ENCODE results near the gene APP. TPM values are rescaled to one million over a fixed set of nuclear protein-coding genes. Genes with fewer than 3 reads are reported as not detected.

APP gene
- total RNA-seq, 4 donors from 2014 or later = 197 to 380 (median 296) TPM

DNA sequence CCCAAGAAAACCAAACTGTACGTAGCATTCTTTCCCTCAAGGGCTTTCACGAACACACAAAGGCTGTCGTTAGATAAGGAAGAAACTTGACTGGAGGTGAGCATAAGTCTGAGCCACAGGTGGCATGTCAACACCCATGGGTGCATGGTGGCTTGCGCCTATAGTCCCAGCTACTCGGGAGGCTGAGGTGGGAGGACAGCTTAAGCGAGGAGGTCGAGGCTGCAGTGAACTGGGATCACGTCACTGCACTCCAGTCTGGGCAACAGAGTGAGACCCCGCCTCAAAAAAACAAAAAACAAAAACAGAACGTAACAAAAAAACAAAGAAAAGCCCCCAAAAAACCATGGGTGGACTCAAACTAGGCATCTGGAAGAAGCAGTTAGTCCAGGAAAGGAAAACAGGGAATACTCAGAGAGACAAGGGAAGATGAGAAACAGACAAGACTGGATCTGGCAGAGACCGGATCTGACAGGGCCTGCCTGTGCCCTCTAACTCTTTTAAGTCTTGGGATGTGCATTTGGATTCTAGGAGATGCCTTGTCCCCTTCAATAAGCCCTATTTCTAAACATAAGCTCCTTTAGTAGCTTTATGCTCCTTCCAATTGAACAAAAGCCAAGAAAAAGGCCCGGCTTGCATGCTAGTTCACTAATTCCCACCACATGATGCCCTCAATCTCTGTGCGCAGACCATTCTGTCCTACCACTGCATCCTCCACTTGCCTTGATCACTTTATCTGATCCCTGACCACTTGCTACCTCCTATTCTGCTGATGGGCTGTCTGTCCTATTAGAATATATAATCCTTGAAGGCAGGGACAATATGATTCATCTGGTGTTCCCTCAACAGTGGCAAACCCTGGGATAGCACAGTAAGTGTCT, 73.8 kb downstream of the APP start:
- ATAC-seq (ENCODE audit: low FRiP score) (no peak), DNase-seq (ENCODE audit: low spot score) (no peak)
- TF ChIP-seq, protein P1, sequence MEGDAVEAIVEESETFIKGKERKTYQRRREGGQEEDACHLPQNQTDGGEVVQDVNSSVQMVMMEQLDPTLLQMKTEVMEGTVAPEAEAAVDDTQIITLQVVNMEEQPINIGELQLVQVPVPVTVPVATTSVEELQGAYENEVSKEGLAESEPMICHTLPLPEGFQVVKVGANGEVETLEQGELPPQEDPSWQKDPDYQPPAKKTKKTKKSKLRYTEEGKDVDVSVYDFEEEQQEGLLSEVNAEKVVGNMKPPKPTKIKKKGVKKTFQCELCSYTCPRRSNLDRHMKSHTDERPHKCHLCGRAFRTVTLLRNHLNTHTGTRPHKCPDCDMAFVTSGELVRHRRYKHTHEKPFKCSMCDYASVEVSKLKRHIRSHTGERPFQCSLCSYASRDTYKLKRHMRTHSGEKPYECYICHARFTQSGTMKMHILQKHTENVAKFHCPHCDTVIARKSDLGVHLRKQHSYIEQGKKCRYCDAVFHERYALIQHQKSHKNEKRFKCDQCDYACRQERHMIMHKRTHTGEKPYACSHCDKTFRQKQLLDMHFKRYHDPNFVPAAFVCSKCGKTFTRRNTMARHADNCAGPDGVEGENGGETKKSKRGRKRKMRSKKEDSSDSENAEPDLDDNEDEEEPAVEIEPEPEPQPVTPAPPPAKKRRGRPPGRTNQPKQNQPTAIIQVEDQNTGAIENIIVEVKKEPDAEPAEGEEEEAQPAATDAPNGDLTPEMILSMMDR (IDR thresholded peaks at IDR 0.05) = no peak

DNA sequence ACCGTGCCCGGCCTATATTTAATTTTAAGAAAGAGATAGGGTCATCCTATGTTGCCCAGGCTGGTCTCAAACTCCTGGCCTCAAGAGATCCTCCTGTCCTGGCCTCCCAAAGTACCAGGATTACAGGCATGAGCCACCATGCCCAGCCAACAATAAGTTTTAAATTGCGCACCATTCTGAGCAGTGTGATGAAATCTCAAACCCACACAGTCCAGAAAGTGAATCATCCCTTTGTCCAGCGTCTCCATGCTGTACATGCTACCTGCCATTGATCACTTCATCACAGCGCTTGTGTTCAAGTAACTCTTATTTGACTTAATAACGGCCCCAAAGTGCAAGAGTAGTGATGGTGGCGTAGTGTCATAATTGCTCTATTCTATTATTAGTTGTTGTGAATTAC, 75.4 kb downstream of the APP start:
- DNase-seq (ENCODE audit: low spot score) = no peak
- TF ChIP-seq, protein P1 (IDR thresholded peaks at IDR 0.05) = no peak
- ATAC-seq (ENCODE audit: low FRiP score) = no peak

DNA sequence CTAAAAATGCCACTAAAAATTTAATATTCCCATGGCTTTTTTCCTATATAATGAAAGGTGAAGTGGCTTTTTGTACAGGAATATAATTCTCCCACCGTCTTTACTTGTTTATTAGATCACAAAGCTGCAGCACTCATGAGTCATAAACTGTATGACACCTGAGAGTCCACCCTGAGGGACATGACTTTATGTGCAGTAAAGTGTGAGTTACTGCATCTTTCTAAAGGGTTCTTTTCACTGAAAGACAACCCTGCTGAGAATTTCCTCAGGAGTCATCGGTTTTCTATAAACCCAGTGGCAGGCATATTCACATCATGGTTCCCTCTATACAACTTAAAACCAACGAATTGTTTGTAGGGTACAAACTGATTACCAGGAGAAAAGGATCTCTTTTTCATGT, 77.4 kb downstream of the APP start:
- ATAC-seq (ENCODE audit: low FRiP score) (no peak), DNase-seq (ENCODE audit: low spot score) (no peak)
- TF ChIP-seq, protein P1 (IDR thresholded peaks at IDR 0.05) = no peak

GRCh38 chr21:26091480-26092018, 79.0 kb downstream of the APP start:
- ATAC-seq (ENCODE audit: low FRiP score) (no peak), DNase-seq (ENCODE audit: low spot score) (no peak)
- TF ChIP-seq, protein P1 (IDR thresholded peaks at IDR 0.05) = no peak

DNA sequence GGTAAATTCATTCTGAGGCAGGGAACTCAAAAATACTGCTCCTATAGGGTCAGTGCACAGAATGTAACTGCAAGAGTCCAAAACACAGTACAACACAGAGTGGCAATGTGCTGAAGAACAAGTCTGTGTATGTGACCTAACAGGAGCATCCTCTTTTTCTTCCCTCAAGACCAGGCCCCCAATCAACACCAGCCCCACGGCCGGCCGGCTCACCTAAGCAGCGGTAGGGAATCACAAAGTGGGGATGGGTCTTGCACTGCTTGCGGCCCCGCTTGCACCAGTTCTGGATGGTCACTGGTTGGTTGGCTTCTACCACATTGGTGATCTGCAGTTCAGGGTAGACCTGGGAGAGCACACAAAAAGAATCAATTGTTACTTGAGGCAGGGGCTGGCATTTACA, 80.8 kb downstream of the APP start:
- TF ChIP-seq, protein P1 (IDR thresholded peaks at IDR 0.05) = no peak
- DNase-seq (ENCODE audit: low spot score) (no peak), ATAC-seq (ENCODE audit: low FRiP score) (no peak)

GRCh38 chr21:26087223-26087918, 83.2 kb downstream of the APP start:
- ATAC-seq (ENCODE audit: low FRiP score) (no peak), DNase-seq (ENCODE audit: low spot score) (no peak)
- TF ChIP-seq, protein P1 (IDR thresholded peaks at IDR 0.05) = no peak

Measured in omental fat pad (tissue), 4 donors.